HepG2 (cell line): ENCODE results near the gene COX4I2. TPM values are rescaled to one million over a fixed set of nuclear protein-coding genes. Genes with fewer than 3 reads are reported as not detected.
A peak's percentile ranks its signal among the peaks of the same experiment; 100 is the strongest.

Experiments used
- ATAC-seq: fragments of 200-7000 bp; cut with Tn5 transposase; 3 replicates; pipeline ENCODE4 v1.9.1; 2020; ENCODE audit warnings: mild to moderate bottlenecking, moderate library complexity
- BruUV-seq: library from RNA; stranded (reverse); fragments of 400-500 nt; replicated peaks from 2 replicates; lab custom pipeline; 2021; lab: Mats Ljungman, UMichigan
- CTCF ChIA-PET: fragments of 300-600 bp; formaldehyde crosslinking; extraction: SDS; loops from one replicate; lab custom pipeline; 2021; ENCODE audit warnings: low total read pairs, inconsistent platforms, low intra/inter-chr PET ratio; lab: Yijun Ruan, JAX
- POLR2A ChIA-PET: fragments of 350-600 bp; sonication (Branson Sonifier 250); formaldehyde crosslinking; loops from one replicate; lab custom pipeline; 2020; ENCODE audit warnings: antibody characterized with exemption, inconsistent platforms; lab: Yijun Ruan, JAX
- DNase-seq: peaks from one replicate; pipeline ENCODE4 v3.0.0-alpha.2; 2015; ENCODE audit warnings: low spot score
- FAIRE-seq: peaks from 3 replicates; lab custom pipeline; 2011; peaks lifted over from hg19 to GRCh38; lab: Jason Lieb, UNC
- H2AFZ ChIP-seq: one replicate; pipeline ENCODE4 v1.6.1; 2011; ENCODE audit warnings: low read length, inconsistent platforms
- H3K27ac ChIP-seq: fragments of 300-600 bp; 3 replicates; pipeline ENCODE4 v1.8.0; 2011; ENCODE audit warnings: mixed run types, mild to moderate bottlenecking, mixed read lengths, low read length, inconsistent platforms; ENCODE audit not compliant: insufficient read depth; ENCODE audit errors: extremely low read length
- H3K27me3 ChIP-seq, 2 experiments: fragments of 200-600 bp in 1 of 2; 2 replicates in 1 of 2; 3 replicates in 1 of 2; pipeline versions ENCODE4 v1.6.0 to v1.8.0; 2011; ENCODE audit warnings: low read length in 2 of 2, mild to moderate bottlenecking in 2 of 2, moderate library complexity in 2 of 2, inconsistent platforms in 1 of 2; ENCODE audit not compliant: insufficient read depth in 2 of 2, control insufficient read depth in 1 of 2
- H3K36me3 ChIP-seq, 2 experiments: fragments of 200-600 bp in 1 of 2; replicated peaks in 1 of 2; 2 replicates in 1 of 2; 3 replicates in 1 of 2; pipeline versions ENCODE4 v1.5.1 to v1.8.0; 2011; ENCODE audit warnings: low read length in 2 of 2, inconsistent platforms in 1 of 2; ENCODE audit not compliant: insufficient read depth in 2 of 2, control insufficient read depth in 1 of 2
- H3K4me1 ChIP-seq: 2 replicates; pipeline ENCODE4 v1.5.1; 2012; ENCODE audit warnings: low read length, inconsistent platforms; ENCODE audit not compliant: insufficient read depth
- H3K4me2 ChIP-seq: 2 replicates; pipeline ENCODE4 v1.6.0; 2011; ENCODE audit warnings: low read depth, low read length, inconsistent platforms
- H3K4me3 ChIP-seq, 3 experiments: fragments of 200-600 bp in 1 of 3; sonication (generic), shearing (Covaris generic) in 1 of 3; replicated peaks in 1 of 3; 2 replicates each; pipeline ENCODE4 v1.5.1; 2011 to 2016; ENCODE audit warnings: low read length in 3 of 3, inconsistent platforms in 2 of 3, low read depth in 2 of 3, mild to moderate bottlenecking in 2 of 3, control low read depth in 1 of 3, mixed read lengths in 1 of 3; ENCODE audit not compliant: insufficient read depth in 1 of 3
- H3K79me2 ChIP-seq: one replicate; pipeline ENCODE4 v1.6.1; 2011; ENCODE audit warnings: low read length, inconsistent platforms; ENCODE audit not compliant: insufficient read depth
- H3K9ac ChIP-seq: 2 replicates; pipeline ENCODE4 v1.6.0; 2011; ENCODE audit warnings: mild to moderate bottlenecking, low read depth, low read length, inconsistent platforms; ENCODE audit not compliant: insufficient read depth
- H3K9me3 ChIP-seq: 2 replicates; pipeline ENCODE4 v1.5.1; 2012; ENCODE audit warnings: mild to moderate bottlenecking, low read length
- H4K20me1 ChIP-seq: 2 replicates; pipeline ENCODE4 v1.6.0; 2011; ENCODE audit warnings: inconsistent platforms, mild to moderate bottlenecking, low read length, moderate library complexity; ENCODE audit not compliant: insufficient read depth
- ARHGAP35 ChIP-seq: sonication (generic); formaldehyde crosslinking; IDR thresholded peaks from 2 replicates; pipeline ENCODE4 v1.9.0; 2022; ENCODE audit warnings: mild to moderate bottlenecking, inconsistent platforms, moderate library complexity, missing genetic modification reagents, borderline replicate concordance
- CHCHD3 ChIP-seq: sonication (generic); formaldehyde crosslinking; IDR thresholded peaks from 2 replicates; pipeline ENCODE4 v1.8.0; 2022; ENCODE audit warnings: mild to moderate bottlenecking, missing genetic modification reagents, moderate library complexity
- HDAC1 ChIP-seq: sonication (generic); formaldehyde crosslinking; IDR thresholded peaks from 2 replicates; pipeline ENCODE4 v1.5.1; 2020; ENCODE audit warnings: mild to moderate bottlenecking, missing genetic modification reagents
- IRF2 ChIP-seq: IDR thresholded peaks from 2 replicates; pipeline ENCODE4 v1.6.1; 2018; ENCODE audit warnings: missing genetic modification reagents, missing compliant biosample characterization
- ISL2 ChIP-seq: sonication (generic); formaldehyde crosslinking; IDR thresholded peaks from 2 replicates; pipeline ENCODE4 v1.5.0; 2020; ENCODE audit warnings: missing genetic modification reagents
- POLR2AphosphoS5 ChIP-seq: IDR thresholded peaks from 2 replicates; pipeline ENCODE4 v1.6.1; 2012; ENCODE audit warnings: low read depth, low read length
- RFX5 ChIP-seq: IDR thresholded peaks from 2 replicates; pipeline ENCODE4 v1.6.1; 2011; ENCODE audit warnings: low read depth, low read length, improper control_type of control experiment
- SETDB1 ChIP-seq: sonication (generic); formaldehyde crosslinking; IDR thresholded peaks from 2 replicates; pipeline ENCODE4 v1.5.1; 2020; ENCODE audit warnings: missing genetic modification reagents, mild to moderate bottlenecking, borderline replicate concordance
- ZNF546 ChIP-seq: sonication (generic); formaldehyde crosslinking; conservative IDR thresholded peaks from 2 replicates; pipeline ENCODE4 v1.8.1; 2023; ENCODE audit warnings: mild to moderate bottlenecking, missing genetic modification reagents
- ZNF839 ChIP-seq: sonication (generic); formaldehyde crosslinking; IDR thresholded peaks from 2 replicates; pipeline ENCODE4 v1.4.0; 2020; ENCODE audit warnings: missing genetic modification reagents, mild to moderate bottlenecking, borderline replicate concordance
- ZSCAN30 ChIP-seq: sonication (generic); formaldehyde crosslinking; IDR thresholded peaks from 2 replicates; pipeline ENCODE4 v1.5.0; 2020; ENCODE audit warnings: mild to moderate bottlenecking, missing genetic modification reagents
- WGBS: methylation state at CpG from one replicate; pipeline ENCODE4 v1.1.6; 2017; ENCODE audit warnings: low lambda C conversion rate; 5-methylcytosine and 5-hydroxymethylcytosine counted together
- in situ Hi-C: cut with HindIII; loops from 2 replicates; pipeline ENCODE4 v1.10.0; 2017; ENCODE audit warnings: low pct_unique_long_range_greater_than_20kb; ENCODE audit not compliant: extremely low pct_ligation_motif_present
- intact Hi-C: fragments of 100-400 bp; cut with micrococcal nuclease; formaldehyde crosslinking; loops from one replicate; pipeline ENCODE4 v1.10.0; 2022; ENCODE audit not compliant: unreplicated experiment
- polyA plus RNA-seq, 8 experiments: library from polyadenylated mRNA; depleted of rRNA in 3 of 8; stranded (reverse) in 7 of 8; unstranded in 1 of 8; fragments of >200 nt; fragmentation: Illumina TruSeq in 4 of 8; extraction: Trizol in 4 of 8; gene quantifications; 2 replicates each; pipeline versions ENCODE4 v1.2.1 to v1.2.3, GENCODE V29; 2011 to 2016; ENCODE audit warnings: low read depth in 4 of 8, missing spikeins in 1 of 8, mixed read lengths in 1 of 8; ENCODE audit not compliant: insufficient read depth in 1 of 8
- total RNA-seq, 5 experiments: library from RNA; depleted of rRNA; stranded (reverse); fragments of >200 nt; fragmentation: Illumina TruSeq; extraction: Trizol; gene quantifications; 2 replicates each; pipeline ENCODE4 v1.2.3, GENCODE V29; 2016; ENCODE audit warnings: low read depth in 1 of 5
- TF ChIP-seq, protein P1 (sequence below): sonication (generic); formaldehyde crosslinking; IDR thresholded peaks from 2 replicates; pipeline ENCODE4 v1.8.1; 2023; ENCODE audit warnings: mild to moderate bottlenecking, missing genetic modification reagents, borderline replicate concordance
- TF ChIP-seq, protein P2 (sequence below): sonication (generic); formaldehyde crosslinking; conservative IDR thresholded peaks from 2 replicates; pipeline ENCODE4 v1.8.0; 2022; ENCODE audit warnings: missing genetic modification reagents
- TF ChIP-seq, protein P3 (sequence below): sonication (generic); formaldehyde crosslinking; IDR thresholded peaks from 2 replicates; pipeline ENCODE4 v1.8.0; 2022; ENCODE audit warnings: missing genetic modification reagents, mild to moderate bottlenecking, moderate library complexity, borderline replicate concordance
- TF ChIP-seq, protein P4 (sequence below): IDR thresholded peaks from 2 replicates; pipeline ENCODE4 v1.6.1; 2018; ENCODE audit warnings: missing genetic modification reagents

COX4I2 gene
- total and polyA plus RNA-seq, 2 of the 13 experiments (the other 11 are each of a cell fraction or from before 2014, with no cell fraction given): 1.1 TPM; not detected in 1

DNA sequence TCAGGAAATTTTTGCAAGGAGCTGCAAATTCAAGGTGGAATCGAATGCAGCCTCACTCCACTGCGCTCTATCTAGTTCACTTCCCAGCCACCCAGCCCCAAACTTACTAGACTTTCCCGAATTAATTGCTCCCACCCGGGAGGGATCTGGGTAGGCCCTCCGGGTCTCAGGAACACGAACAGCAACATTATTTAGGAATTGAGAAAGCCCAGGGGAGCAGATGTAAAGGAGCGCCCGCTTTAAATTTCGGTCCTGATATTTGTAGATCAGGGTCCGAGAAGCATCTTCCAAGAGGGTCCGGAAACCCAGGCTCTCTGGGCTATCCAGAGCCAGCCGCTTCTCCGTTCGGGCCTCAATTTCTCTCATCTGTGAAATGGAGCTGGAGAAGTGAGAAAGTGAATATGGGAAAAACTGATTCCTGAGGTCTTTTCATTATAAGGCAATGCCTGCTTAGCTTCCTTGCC is 33.1 kb upstream of the COX4I2 start (continued):
- TF ChIP-seq RFX5 (no peak), ZSCAN30 (CRISPR knock-in tag) (peak; percentile 21; the same call in 1 of the 2 replicates)
- TF ChIP-seq, protein P1, sequence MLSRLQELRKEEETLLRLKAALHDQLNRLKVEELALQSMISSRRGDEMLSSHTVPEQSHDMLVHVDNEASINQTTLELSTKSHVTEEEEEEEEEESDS: no peak

DNA sequence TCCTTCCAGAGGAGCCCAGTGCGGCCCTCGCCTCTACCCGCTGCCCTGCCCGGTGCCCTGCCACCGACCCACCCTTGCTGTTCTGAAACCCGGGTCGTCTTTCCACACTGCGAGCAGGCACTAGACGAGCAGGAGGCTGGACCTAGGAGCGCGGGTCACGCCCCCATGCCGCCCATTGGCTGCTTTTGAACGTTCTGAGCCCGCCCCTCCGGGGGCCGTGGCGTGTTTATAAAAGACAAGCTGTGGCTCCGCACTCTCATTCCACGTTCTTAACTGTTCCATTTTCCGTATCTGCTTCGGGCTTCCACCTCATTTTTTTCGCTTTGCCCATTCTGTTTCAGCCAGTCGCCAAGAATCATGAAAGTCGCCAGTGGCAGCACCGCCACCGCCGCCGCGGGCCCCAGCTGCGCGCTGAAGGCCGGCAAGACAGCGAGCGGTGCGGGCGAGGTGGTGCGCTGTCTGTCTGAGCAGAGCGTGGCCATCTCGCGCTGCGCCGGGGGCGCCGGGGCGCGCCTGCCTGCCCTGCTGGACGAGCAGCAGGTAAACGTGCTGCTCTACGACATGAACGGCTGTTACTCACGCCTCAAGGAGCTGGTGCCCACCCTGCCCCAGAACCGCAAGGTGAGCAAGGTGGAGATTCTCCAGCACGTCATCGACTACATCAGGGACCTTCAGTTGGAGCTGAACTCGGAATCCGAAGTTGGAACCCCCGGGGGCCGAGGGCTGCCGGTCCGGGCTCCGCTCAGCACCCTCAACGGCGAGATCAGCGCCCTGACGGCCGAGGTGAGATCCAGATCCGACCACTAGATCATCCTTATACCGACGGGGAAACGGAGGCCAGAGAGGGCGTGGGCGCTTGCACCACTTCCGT is 32.4 kb upstream of the COX4I2 start, which contains the start of gene ID1:
Gene ID1 (plus strand): TSS at position 259 of the 871 bp plus-strand sequence. CDS start 99 bp downstream, at position 358.
- Histone ChIP-seq H3K27me3 (no peaks in the 10 kb centered on the region; a peak in 1 of 5 replicates), H3K27ac (peak within 1 kb of the TSS; percentile 98), H3K79me2 (peaks cover 44% of the 10 kb centered on the region), H3K36me3 (peaks cover 0 to 5% of the 10 kb centered on the region in 2 experiments; a peak in 4 of 5 replicates), H3K4me1 (peaks cover 53% of the 10 kb centered on the region), H4K20me1 (peaks cover 19% of the 10 kb centered on the region), H3K4me3 (peak within 1 kb of the TSS; percentile 81 to 99 (median 95)), H2AFZ (no peak within 1 kb of the TSS), H3K9ac (peak within 1 kb of the TSS; percentile 99), H3K9me3 (no peaks in the 10 kb centered on the region), H3K4me2 (peak within 1 kb of the TSS; percentile 94)
- under 1% methylated on average over 57 of the region's 74 CpGs for WGBS
- CTCF ChIA-PET: no interaction called here
- in situ Hi-C loops: no loop called here
- intact Hi-C loops: loop anchor here (5.0 kb wide), 1 partner anchor 117 kb away; the partner anchor contains the start of gene BCL2L1
- FAIRE-seq (peak; percentile 89), DNase-seq (peak; percentile 99), ATAC-seq (peak; percentile 58)
- TSS peak; percentile 96 for BruUV-seq
- POLR2A ChIA-PET: interaction anchor here (0.9 to 13.6 kb wide), 25 partner anchors 7 to 274 kb away, joined by 3 to 1427 read pairs (median 14); partner anchors contain the start of genes BCL2L1 and TPX2
- TF ChIP-seq IRF2 (CRISPR knock-in tag): peak; percentile 92
- TF ChIP-seq, protein P2, sequence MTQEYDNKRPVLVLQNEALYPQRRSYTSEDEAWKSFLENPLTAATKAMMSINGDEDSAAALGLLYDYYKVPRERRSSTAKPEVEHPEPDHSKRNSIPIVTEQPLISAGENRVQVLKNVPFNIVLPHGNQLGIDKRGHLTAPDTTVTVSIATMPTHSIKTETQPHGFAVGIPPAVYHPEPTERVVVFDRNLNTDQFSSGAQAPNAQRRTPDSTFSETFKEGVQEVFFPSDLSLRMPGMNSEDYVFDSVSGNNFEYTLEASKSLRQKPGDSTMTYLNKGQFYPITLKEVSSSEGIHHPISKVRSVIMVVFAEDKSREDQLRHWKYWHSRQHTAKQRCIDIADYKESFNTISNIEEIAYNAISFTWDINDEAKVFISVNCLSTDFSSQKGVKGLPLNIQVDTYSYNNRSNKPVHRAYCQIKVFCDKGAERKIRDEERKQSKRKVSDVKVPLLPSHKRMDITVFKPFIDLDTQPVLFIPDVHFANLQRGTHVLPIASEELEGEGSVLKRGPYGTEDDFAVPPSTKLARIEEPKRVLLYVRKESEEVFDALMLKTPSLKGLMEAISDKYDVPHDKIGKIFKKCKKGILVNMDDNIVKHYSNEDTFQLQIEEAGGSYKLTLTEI (CRISPR knock-in tag): peak; percentile 47; the same call in 1 of the 2 replicates
- TF ChIP-seq CHCHD3 (CRISPR knock-in tag): peak; percentile 54; the same call in 1 of the 2 replicates
- TF ChIP-seq ZNF839 (CRISPR knock-in tag): peak; percentile 50; the same call in 1 of the 2 replicates
- TF ChIP-seq ISL2 (CRISPR knock-in tag): peak; percentile 91
- TF ChIP-seq ZNF546 (CRISPR knock-in tag): peak; percentile 96
- TF ChIP-seq ARHGAP35 (CRISPR knock-in tag): peak; percentile 99
- peak; percentile 99 for TF ChIP-seq POLR2AphosphoS5
- TF ChIP-seq, protein P3, sequence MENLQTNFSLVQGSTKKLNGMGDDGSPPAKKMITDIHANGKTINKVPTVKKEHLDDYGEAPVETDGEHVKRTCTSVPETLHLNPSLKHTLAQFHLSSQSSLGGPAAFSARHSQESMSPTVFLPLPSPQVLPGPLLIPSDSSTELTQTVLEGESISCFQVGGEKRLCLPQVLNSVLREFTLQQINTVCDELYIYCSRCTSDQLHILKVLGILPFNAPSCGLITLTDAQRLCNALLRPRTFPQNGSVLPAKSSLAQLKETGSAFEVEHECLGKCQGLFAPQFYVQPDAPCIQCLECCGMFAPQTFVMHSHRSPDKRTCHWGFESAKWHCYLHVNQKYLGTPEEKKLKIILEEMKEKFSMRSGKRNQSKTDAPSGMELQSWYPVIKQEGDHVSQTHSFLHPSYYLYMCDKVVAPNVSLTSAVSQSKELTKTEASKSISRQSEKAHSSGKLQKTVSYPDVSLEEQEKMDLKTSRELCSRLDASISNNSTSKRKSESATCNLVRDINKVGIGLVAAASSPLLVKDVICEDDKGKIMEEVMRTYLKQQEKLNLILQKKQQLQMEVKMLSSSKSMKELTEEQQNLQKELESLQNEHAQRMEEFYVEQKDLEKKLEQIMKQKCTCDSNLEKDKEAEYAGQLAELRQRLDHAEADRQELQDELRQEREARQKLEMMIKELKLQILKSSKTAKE (CRISPR knock-in tag): peak; percentile 92
- peak; percentile 97 for TF ChIP-seq HDAC1 (CRISPR knock-in tag)
- TF ChIP-seq SETDB1 (CRISPR knock-in tag): no peak
- TF ChIP-seq, protein P4, sequence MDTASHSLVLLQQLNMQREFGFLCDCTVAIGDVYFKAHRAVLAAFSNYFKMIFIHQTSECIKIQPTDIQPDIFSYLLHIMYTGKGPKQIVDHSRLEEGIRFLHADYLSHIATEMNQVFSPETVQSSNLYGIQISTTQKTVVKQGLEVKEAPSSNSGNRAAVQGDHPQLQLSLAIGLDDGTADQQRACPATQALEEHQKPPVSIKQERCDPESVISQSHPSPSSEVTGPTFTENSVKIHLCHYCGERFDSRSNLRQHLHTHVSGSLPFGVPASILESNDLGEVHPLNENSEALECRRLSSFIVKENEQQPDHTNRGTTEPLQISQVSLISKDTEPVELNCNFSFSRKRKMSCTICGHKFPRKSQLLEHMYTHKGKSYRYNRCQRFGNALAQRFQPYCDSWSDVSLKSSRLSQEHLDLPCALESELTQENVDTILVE (CRISPR knock-in tag): peak; percentile 97
